Left ventricle myocardium inferior (tissue), 1 donor: ENCODE data around the gene TAF7. TPM values are rescaled to one million over a fixed set of nuclear protein-coding genes. Genes with fewer than 3 reads are reported as not detected.
"Not testable (repeated sequence)": the region's sequence is repeated elsewhere in the genome, so short reads cannot be mapped to it uniquely, and the experiment has no call there.

Source experiments
- DNase-seq: peaks from one replicate; pipeline ENCODE4 v3.0.0-alpha.2; 2020
- H3K27ac ChIP-seq: fragments of 200-600 bp; replicated peaks from 2 replicates; pipeline ENCODE4 v1.8.0; 2021
- H3K27me3 ChIP-seq: fragments of 200-600 bp; 2 replicates; pipeline ENCODE4 v1.8.0; 2021; ENCODE audit warnings: low read depth
- H3K36me3 ChIP-seq: fragments of 200-600 bp; 2 replicates; pipeline ENCODE4 v1.8.0; 2021
- H3K4me1 ChIP-seq: fragments of 200-600 bp; 2 replicates; pipeline ENCODE4 v1.8.0; 2021
- H3K4me3 ChIP-seq: fragments of 200-600 bp; 2 replicates; pipeline ENCODE4 v1.8.0; 2021; ENCODE audit warnings: mild to moderate bottlenecking, moderate library complexity
- H3K9me3 ChIP-seq: fragments of 200-600 bp; replicated peaks from 2 replicates; pipeline ENCODE4 v1.8.0; 2021
- intact Hi-C: fragments of 100-400 bp; cut with micrococcal nuclease; formaldehyde crosslinking; loops from one replicate; pipeline ENCODE4 v1.11.0; 2022
- total RNA-seq: library from RNA; stranded (reverse); fragmentation: NEBNext Ultra II Directional; extraction: Animal tissue kit (Norgen Biotek cat#: 25700); gene quantifications from one replicate; pipeline ENCODE4 v1.2.1, GENCODE V29; 2021
- TF ChIP-seq, protein P1 (sequence below): fragments of 200-600 bp; IDR thresholded peaks from 2 replicates; pipeline ENCODE4 v1.8.0; 2021; ENCODE audit warnings: antibody characterized with exemption, mild to moderate bottlenecking, borderline replicate concordance
- donor health status: DM: no; HTN: yes; CAD: no; lungs with severe emphysema.

TAF7 gene
- total RNA-seq, 1 donor from 2014 or later = 108 TPM

DNA sequence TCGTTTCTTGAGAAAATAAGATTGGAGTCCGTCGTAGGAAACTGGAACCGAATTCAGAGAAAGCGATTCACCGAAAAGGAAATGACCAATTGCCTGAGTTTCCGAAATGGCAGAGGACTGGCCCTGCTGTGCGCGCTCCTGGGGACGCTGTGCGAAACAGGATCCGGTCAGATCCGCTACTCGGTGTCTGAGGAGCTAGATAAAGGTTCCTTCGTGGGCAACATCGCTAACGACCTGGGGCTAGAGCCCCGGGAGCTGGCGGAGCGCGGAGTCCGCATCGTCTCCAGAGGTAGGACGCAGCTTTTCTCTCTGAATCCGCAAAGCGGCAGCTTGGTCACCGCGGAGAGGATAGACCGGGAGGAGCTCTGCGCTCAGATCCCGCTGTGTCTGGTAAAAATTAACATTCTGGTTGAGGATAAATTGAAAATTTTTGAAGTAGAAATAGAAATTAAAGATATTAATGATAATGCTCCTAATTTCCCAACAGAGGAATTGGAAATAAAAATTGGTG lies 23.4 kb upstream of the TAF7 start:
- DNase-seq = no peak
- peaks cover 18% of the 10 kb centered on the region for H3K36me3 ChIP-seq
- H3K9me3 ChIP-seq = peaks cover 99% of the 10 kb centered on the region
- H3K27me3 ChIP-seq = no peaks in the 10 kb centered on the region
- TF ChIP-seq, protein P1, sequence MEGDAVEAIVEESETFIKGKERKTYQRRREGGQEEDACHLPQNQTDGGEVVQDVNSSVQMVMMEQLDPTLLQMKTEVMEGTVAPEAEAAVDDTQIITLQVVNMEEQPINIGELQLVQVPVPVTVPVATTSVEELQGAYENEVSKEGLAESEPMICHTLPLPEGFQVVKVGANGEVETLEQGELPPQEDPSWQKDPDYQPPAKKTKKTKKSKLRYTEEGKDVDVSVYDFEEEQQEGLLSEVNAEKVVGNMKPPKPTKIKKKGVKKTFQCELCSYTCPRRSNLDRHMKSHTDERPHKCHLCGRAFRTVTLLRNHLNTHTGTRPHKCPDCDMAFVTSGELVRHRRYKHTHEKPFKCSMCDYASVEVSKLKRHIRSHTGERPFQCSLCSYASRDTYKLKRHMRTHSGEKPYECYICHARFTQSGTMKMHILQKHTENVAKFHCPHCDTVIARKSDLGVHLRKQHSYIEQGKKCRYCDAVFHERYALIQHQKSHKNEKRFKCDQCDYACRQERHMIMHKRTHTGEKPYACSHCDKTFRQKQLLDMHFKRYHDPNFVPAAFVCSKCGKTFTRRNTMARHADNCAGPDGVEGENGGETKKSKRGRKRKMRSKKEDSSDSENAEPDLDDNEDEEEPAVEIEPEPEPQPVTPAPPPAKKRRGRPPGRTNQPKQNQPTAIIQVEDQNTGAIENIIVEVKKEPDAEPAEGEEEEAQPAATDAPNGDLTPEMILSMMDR = no peak
- H3K4me3 ChIP-seq = peak overlapping the region; percentile 65
- intact Hi-C loops = no loop called here
- peaks cover 26% of the 10 kb centered on the region for H3K4me1 ChIP-seq
- peak overlapping the region; percentile 84 for H3K27ac ChIP-seq

DNA sequence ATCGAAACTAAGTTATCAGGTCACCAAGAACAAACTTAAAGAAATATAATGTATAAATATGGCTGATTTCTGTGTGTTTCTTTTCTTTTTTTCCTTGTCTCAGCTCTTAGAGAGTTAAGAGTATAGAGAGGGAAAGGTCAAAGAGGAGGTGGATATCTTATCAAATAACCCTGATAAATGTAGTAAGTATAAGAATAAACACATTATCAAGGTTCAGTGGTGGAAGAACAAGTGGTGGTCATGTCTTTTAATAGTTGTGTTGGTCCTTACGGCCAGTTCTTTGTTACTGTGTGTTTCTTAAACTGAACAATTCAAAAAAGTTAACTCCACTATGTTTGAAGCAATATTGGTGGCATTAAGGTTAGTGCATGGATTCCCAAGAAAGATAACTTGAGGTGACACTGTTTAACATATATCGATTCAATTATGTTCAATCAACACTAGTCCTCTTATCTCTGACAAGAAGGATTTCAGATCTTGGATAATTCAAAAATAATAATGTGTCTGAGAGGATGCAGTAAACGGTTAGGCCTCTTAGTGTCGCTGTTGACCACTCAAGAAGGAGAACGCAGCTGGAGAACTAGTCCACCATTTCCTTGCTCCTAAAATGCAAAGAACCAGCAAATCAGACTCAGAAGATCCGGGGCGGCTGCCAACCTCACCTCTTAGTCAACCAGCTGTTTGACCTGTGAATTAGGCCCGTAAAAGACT lies 22.8 kb upstream of the TAF7 start, which contains the start of gene PCDHGA3:
TSS of gene PCDHGA3 (plus strand) at position 588 of the 711 bp plus-strand sequence. CDS start 205 bp downstream, outside the sequence.
- H3K4me1 ChIP-seq = peaks cover 22% of the 10 kb centered on the region
- no peak for DNase-seq
- intact Hi-C loops = no loop called here
- H3K27me3 ChIP-seq = no peaks in the 10 kb centered on the region
- peaks cover 17% of the 10 kb centered on the region for H3K36me3 ChIP-seq
- peaks cover 99% of the 10 kb centered on the region for H3K9me3 ChIP-seq
- H3K27ac ChIP-seq = peak within 1 kb of the TSS; percentile 84
- peak within 1 kb of the TSS; percentile 65 for H3K4me3 ChIP-seq
- TF ChIP-seq, protein P1 = peak; percentile 72

DNA sequence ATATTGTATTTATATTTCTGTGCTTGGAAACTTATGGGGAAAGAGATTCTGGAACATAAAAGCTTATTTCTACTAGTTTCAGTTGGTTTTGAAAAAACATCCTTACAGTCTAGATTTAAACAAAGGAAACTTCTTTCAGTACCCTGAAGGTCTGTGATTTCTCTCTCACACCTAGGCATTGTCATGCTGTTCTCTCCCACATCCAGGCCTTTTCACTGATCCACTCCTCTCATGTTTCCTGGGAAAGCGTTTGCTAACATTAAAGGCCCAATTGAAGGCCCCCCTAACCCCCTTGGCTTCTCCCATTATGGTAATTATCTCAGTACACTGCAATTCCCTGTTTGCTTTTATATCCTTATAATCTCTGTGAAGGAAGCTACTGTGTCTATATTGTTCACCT lies 22.2 kb upstream of the TAF7 start:
- no peak for DNase-seq
- H3K27ac ChIP-seq = peak overlapping the region; percentile 84
- intact Hi-C loops = no loop called here
- H3K4me3 ChIP-seq = peak overlapping the region; percentile 65
- peaks cover 21% of the 10 kb centered on the region for H3K4me1 ChIP-seq
- peaks cover 99% of the 10 kb centered on the region for H3K9me3 ChIP-seq
- no peaks in the 10 kb centered on the region for H3K27me3 ChIP-seq
- TF ChIP-seq, protein P1 = no peak
- peaks cover 10% of the 10 kb centered on the region for H3K36me3 ChIP-seq

DNA sequence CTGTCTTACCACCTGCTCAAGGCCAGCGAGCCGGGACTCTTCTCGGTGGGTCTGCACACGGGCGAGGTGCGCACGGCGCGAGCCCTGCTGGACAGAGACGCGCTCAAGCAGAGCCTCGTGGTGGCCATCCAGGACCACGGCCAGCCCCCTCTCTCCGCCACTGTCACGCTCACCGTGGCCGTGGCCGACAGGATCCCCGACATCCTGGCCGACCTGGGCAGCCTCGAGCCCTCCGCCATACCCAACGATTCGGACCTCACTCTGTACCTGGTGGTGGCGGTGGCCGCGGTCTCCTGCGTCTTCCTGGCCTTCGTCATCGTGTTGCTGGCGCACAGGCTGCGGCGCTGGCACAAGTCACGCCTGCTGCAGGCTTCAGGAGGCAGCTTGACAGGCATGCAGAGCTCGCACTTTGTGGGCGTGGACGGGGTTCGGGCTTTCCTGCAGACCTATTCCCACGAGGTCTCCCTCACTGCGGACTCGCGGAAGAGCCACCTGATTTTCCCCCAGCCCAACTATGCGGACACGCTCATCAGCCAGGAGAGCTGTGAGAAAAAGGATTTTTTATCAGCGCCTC lies 20.3 kb upstream of the TAF7 start:
- H3K27me3 ChIP-seq, H3K36me3 ChIP-seq, intact Hi-C loops, H3K4me1 ChIP-seq, DNase-seq: not testable (repeated sequence)
- Histone ChIP-seq H3K4me3 (peak overlapping the region; percentile 65), H3K9me3 (peaks cover 98% of the 10 kb centered on the region), H3K27ac (peak overlapping the region; percentile 84)

DNA sequence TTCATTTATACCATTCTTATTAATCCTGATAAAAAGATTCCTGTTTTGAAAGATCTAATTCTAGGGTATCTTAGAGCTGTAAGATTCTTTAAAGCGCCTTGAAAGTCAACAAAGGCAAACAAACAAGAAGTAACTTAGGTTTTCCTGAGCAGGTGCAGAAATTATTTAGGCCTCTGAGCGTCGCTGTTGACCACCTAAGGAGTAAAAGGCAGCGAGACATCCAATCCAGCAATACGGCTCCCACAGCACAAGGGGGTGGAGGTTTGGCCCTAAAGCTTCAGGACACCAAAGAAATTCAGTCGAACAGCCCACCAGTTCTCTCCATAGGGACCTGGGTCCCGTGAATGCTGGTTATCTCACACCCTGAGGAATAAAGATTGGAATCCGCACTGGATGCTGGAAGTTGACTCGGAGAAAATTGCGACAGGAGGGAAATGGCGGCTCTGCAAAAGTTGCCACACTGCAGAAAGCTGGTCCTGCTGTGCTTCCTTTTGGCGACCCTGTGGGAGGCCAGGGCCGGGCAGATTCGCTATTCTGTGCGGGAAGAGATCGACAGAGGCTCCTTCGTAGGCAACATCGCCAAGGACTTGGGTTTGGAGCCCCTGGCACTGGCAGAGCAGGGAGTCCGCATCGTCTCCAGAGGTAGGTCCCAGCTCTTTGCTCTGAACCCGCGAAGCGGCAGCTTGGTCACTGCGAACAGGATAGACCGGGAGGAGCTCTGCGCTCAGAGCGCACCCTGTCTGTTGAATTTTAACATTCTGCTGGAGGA lies 18.1 kb upstream of the TAF7 start, which contains the start of gene PCDHGA2:
TSS of gene PCDHGA2 (plus strand) at position 223 of the 769 bp plus-strand sequence.
- DNase-seq = no peak
- Histone ChIP-seq H3K9me3 (peaks cover 96% of the 10 kb centered on the region), H3K4me1 (no peaks in the 10 kb centered on the region), H3K36me3 (no peaks in the 10 kb centered on the region), H3K4me3 (peak within 1 kb of the TSS; percentile 65), H3K27ac (peak within 1 kb of the TSS; percentile 85), H3K27me3 (no peaks in the 10 kb centered on the region)
- intact Hi-C loops = loop anchor here (10.0 kb wide), 1 partner anchor 226 kb away; no protein-coding TSS in a partner anchor
- TF ChIP-seq, protein P1 = peak; percentile 72

DNA sequence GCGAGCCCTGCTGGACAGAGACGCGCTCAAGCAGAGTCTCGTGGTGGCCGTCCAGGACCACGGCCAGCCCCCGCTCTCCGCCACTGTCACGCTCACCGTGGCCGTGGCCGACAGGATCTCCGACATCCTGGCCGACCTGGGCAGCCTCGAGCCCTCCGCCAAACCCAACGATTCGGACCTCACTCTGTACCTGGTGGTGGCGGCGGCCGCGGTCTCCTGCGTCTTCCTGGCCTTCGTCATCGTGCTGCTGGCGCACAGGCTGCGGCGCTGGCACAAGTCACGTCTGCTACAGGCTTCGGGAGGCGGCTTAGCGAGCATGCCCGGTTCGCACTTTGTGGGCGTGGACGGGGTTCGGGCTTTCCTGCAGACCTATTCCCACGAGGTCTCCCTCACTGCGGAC lies 12.0 kb upstream of the TAF7 start:
- not testable (repeated sequence) for H3K4me1 ChIP-seq, H3K4me3 ChIP-seq, H3K36me3 ChIP-seq, H3K27ac ChIP-seq, DNase-seq, H3K27me3 ChIP-seq
- peaks cover 97% of the 10 kb centered on the region for H3K9me3 ChIP-seq
- intact Hi-C loops = loop anchor here (10.0 kb wide), 1 partner anchor 232 kb away; no protein-coding TSS in a partner anchor
